ENCODE data around the gene MMP13.

MMP13 gene

DNA sequence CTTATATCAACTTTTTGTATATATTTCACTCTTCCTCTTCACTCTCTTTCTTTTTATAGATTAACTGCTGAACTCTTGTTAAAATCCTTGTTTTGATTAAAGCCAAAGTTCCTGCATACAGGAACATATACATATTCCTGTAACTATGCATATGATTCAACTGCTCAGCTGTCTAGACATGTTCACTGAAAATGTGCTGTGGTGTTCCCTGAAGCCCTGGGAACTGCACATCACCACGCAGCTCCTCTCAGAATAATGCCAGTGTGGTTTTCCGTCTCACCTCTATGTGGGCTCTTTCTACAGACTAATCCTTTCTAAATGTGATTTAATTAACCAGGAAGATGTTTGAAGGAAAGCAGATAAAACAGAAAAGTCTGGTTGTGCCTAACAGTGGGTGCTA, 55.2 kb downstream of the MMP13 start:
- no peak for DNase-seq (ENCODE audit: low spot score)

Small RNA genes lying within 50 kb of the gene (small RNA-seq; reads per million reads assigned to genes)
- 0 reads per million in 2 experiments for gene RNU7-159P

Measured in SK-N-DZ (cell line).